Gastrocnemius medialis (tissue), 4 donors: ENCODE results near the gene NRAS. TPM values are rescaled to one million over a fixed set of nuclear protein-coding genes. Genes with fewer than 3 reads are reported as not detected.
A peak's percentile ranks its signal among the peaks of the same experiment; 100 is the strongest.

Experiments used
- ATAC-seq, 2 donors: fragments of 150-250 bp; one replicate each; pipeline ENCODE4 v1.9.1; 2016
- DNase-seq, 2 donors: peaks; one replicate each; pipeline ENCODE4 v3.0.0-alpha.2; 2019
- H3K27ac ChIP-seq, 4 donors: fragments of 200-600 bp; sonication (generic); 1 replicate in 1 of 4; 2 replicates in 3 of 4; pipeline ENCODE4 v1.5.1; 2016 to 2018; ENCODE audit warnings: mild to moderate bottlenecking in 2 of 4, moderate library complexity in 1 of 4
- H3K27me3 ChIP-seq, 3 donors: fragments of 200-600 bp; sonication (generic) in 2 of 3; 1 replicate in 1 of 3; 2 replicates in 2 of 3; pipeline versions ENCODE4 v1.5.1 to v1.6.0; 2016 to 2019; ENCODE audit warnings: mild to moderate bottlenecking in 1 of 3, moderate library complexity in 1 of 3
- H3K36me3 ChIP-seq, 2 donors: fragments of 200-600 bp; sonication (generic) in 1 of 2; one replicate each; pipeline ENCODE4 v1.5.1; 2017 to 2018
- H3K4me1 ChIP-seq, 2 donors: fragments of 200-600 bp; sonication (generic) in 1 of 2; one replicate each; pipeline ENCODE4 v1.5.1; 2016 to 2017; ENCODE audit warnings: mild to moderate bottlenecking in 2 of 2
- H3K4me3 ChIP-seq, 4 donors: fragments of 200-600 bp; sonication (generic) in 3 of 4; 1 replicate in 1 of 4; 2 replicates in 3 of 4; pipeline ENCODE4 v1.5.1; 2016 to 2019; ENCODE audit warnings: mild to moderate bottlenecking in 2 of 4
- H3K9me3 ChIP-seq, 3 donors: fragments of 200-600 bp; sonication (generic) in 2 of 3; 1 replicate in 1 of 3; 2 replicates in 2 of 3; pipeline ENCODE4 v1.5.1; 2016 to 2019
- CTCF ChIP-seq, 5 experiments: fragments of 450-650 bp in 3 of 5; fragments of 200-600 bp in 2 of 5; sonication (generic) in 2 of 5; IDR thresholded peaks in 4 of 5; conservative IDR thresholded peaks in 1 of 5; 1 replicate in 4 of 5; 2 replicates in 1 of 5; pipeline ENCODE4 v1.5.1; 2016 to 2019; ENCODE audit warnings: antibody characterized with exemption in 5 of 5, mild to moderate bottlenecking in 3 of 5, moderate library complexity in 3 of 5
- POLR2A ChIP-seq, 2 donors: fragments of 450-650 bp; IDR thresholded peaks; one replicate each; pipeline ENCODE4 v1.6.1; 2017; ENCODE audit warnings: antibody characterized with exemption in 2 of 2, mild to moderate bottlenecking in 2 of 2, moderate library complexity in 2 of 2
- in situ Hi-C, 4 donors: fragments of 200-750 bp; cut with MboI; loops; one replicate each; pipeline versions ENCODE4 v1.15.0 to v1.8.0; 2017; ENCODE audit warnings: low sequenced_read_pairs in 4 of 4
- intact Hi-C: fragments of 100-400 bp; cut with DNase I; formaldehyde crosslinking; loops from one replicate; pipeline ENCODE4 v1.15.1; 2023; ENCODE audit warnings: low total_unique reads
- total RNA-seq, 4 donors: library from RNA; depleted of rRNA; stranded (reverse); fragments of >200 nt; gene quantifications; one replicate each; pipeline versions ENCODE4 v1.1.0 to v1.2.3, GENCODE V29; 2016

NRAS gene
- total RNA-seq, 4 donors from 2014 or later, result 3.9 to 10.8 (median 6.6) TPM

- H3K4me3 ChIP-seq, result no peak overlapping the region
- TF ChIP-seq POLR2A (IDR thresholded peaks at IDR 0.05) (no peak), CTCF (IDR thresholded peaks at IDR 0.05 in 4 of 5, conservative IDR thresholded peaks at IDR 0.05 in 1 of 5) (no peak)
- peaks cover 0 to 89% of the 10 kb centered on the region in 2 donors for H3K36me3 ChIP-seq
- H3K27ac ChIP-seq, result peak overlapping the region; percentile 65 to 74 (median 66)
- ATAC-seq, result peak; percentile 63 to 81
- intact Hi-C loops (no loop called here), in situ Hi-C loops (no loop called here)
- H3K9me3 ChIP-seq, result no peaks in the 10 kb centered on the region
- no peak for DNase-seq
- H3K4me1 ChIP-seq, result peaks cover 49 to 72% of the 10 kb centered on the region in 2 donors
- H3K27me3 ChIP-seq, result no peaks in the 10 kb centered on the region
Observed at GRCh38 chr1:114735479-114735878, 18.9 kb upstream of the NRAS start.

DNA sequence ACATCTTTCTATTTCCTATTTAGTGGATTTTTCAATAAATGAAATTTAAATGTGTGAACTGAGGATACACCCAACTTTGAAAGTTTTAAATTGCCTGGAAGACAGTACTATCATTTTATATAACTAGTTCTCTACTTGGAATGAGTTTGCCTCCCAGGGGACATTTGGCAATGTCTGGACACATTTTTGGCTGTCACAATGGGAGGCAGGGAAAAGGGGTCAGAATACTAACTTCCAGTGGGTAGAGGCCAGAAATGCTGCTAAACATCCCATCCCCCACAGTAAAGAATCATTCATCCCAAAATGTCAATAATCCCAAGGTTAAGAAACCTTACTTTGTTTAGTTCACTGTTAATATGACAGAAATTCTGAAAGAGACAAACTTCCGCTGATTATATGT, 13.2 kb upstream of the NRAS start:
- no peaks in the 10 kb centered on the region for H3K27me3 ChIP-seq
- peaks cover 0 to 79% of the 10 kb centered on the region in 2 donors for H3K36me3 ChIP-seq
- intact Hi-C loops, result no loop called here
- TF ChIP-seq CTCF (IDR thresholded peaks at IDR 0.05 in 4 of 5, conservative IDR thresholded peaks at IDR 0.05 in 1 of 5) (no peak), POLR2A (IDR thresholded peaks at IDR 0.05) (no peak)
- in situ Hi-C loops, result no loop called here
- H3K27ac ChIP-seq, result peak overlapping the region; percentile 44 to 74 (median 66)
- H3K4me3 ChIP-seq, result no peak overlapping the region
- no peak for ATAC-seq
- H3K9me3 ChIP-seq, result no peaks in the 10 kb centered on the region
- H3K4me1 ChIP-seq, result peaks cover 23 to 47% of the 10 kb centered on the region in 2 donors
- DNase-seq, result no peak

- no peak for ATAC-seq
- Histone ChIP-seq H3K9me3 (no peaks in the 10 kb centered on the region), H3K27ac (peak overlapping the region; percentile 44 to 74 (median 66)), H3K36me3 (peaks cover 0 to 78% of the 10 kb centered on the region in 2 donors), H3K27me3 (no peaks in the 10 kb centered on the region), H3K4me3 (no peak overlapping the region), H3K4me1 (peaks cover 32 to 51% of the 10 kb centered on the region in 2 donors)
- no peak for DNase-seq
- in situ Hi-C loops (no loop called here), intact Hi-C loops (no loop called here)
- no peak for TF ChIP-seq CTCF (IDR thresholded peaks at IDR 0.05 in 4 of 5, conservative IDR thresholded peaks at IDR 0.05 in 1 of 5)
- no peak for TF ChIP-seq POLR2A (IDR thresholded peaks at IDR 0.05)
Observed at GRCh38 chr1:114728553-114728952, 12.0 kb upstream of the NRAS start.

GRCh38 chr1:114725230-114725629, 8.7 kb upstream of the NRAS start:
- Histone ChIP-seq H3K9me3 (no peaks in the 10 kb centered on the region), H3K4me1 (peaks cover 48 to 52% of the 10 kb centered on the region in 2 donors), H3K27me3 (no peaks in the 10 kb centered on the region), H3K27ac (peak overlapping the region in 3 of 4 donors; percentile 69 to 88 (median 74)), H3K4me3 (no peak overlapping the region), H3K36me3 (peaks cover 0 to 78% of the 10 kb centered on the region in 2 donors)
- DNase-seq (no peak), ATAC-seq (no peak)
- in situ Hi-C loops, result no loop called here
- TF ChIP-seq CTCF (IDR thresholded peaks at IDR 0.05 in 4 of 5, conservative IDR thresholded peaks at IDR 0.05 in 1 of 5), result no peak
- TF ChIP-seq POLR2A (IDR thresholded peaks at IDR 0.05), result no peak
- intact Hi-C loops, result no loop called here

GRCh38 chr1:114723915-114724314, 7.3 kb upstream of the NRAS start:
- peaks cover 42% of the 10 kb centered on the region in 2 donors for H3K4me1 ChIP-seq
- no peak overlapping the region for H3K4me3 ChIP-seq
- peaks cover 0 to 82% of the 10 kb centered on the region in 2 donors for H3K36me3 ChIP-seq
- intact Hi-C loops, result no loop called here
- ATAC-seq, result peak in 1 of 2 donors; percentile 52
- no peaks in the 10 kb centered on the region for H3K9me3 ChIP-seq
- DNase-seq, result no peak
- H3K27ac ChIP-seq, result peak overlapping the region; percentile 66 to 88 (median 72)
- TF ChIP-seq CTCF (IDR thresholded peaks at IDR 0.05 in 4 of 5, conservative IDR thresholded peaks at IDR 0.05 in 1 of 5) (no peak), POLR2A (IDR thresholded peaks at IDR 0.05) (no peak)
- in situ Hi-C loops, result no loop called here
- no peaks in the 10 kb centered on the region for H3K27me3 ChIP-seq
